Progenitor cell of endocrine pancreas (in vitro differentiated cells): Measurements from ENCODE around the gene C2CD4A. TPM values are rescaled to one million over a fixed set of nuclear protein-coding genes. Genes with fewer than 3 reads are reported as not detected.

Experiments
- DNase-seq: peaks from one replicate; pipeline ENCODE4 v3.0.0; 2021; ENCODE audit warnings: low spot score; ENCODE audit not compliant: unreplicated experiment
- H3K27ac Mint-ChIP-seq: 2 replicates; pipeline ENCODE4 v1.8.0; 2021; ENCODE audit warnings: mild to moderate bottlenecking, moderate library complexity, mixed read lengths
- H3K27me3 Mint-ChIP-seq: 2 replicates; pipeline ENCODE4 v1.8.0; 2021; ENCODE audit warnings: mixed read lengths
- H3K36me3 Mint-ChIP-seq: 2 replicates; pipeline ENCODE4 v1.8.0; 2022; ENCODE audit warnings: mixed read lengths; ENCODE audit not compliant: insufficient read depth
- H3K4me1 Mint-ChIP-seq: 2 replicates; pipeline ENCODE4 v1.8.0; 2021; ENCODE audit warnings: low read depth, mixed read lengths
- H3K4me3 Mint-ChIP-seq: 2 replicates; pipeline ENCODE4 v1.8.0; 2021; ENCODE audit warnings: low read depth, mild to moderate bottlenecking, moderate library complexity, mixed read lengths
- H3K9me3 Mint-ChIP-seq: 2 replicates; pipeline ENCODE4 v1.8.0; 2021; ENCODE audit warnings: low read depth, mixed read lengths
- total RNA-seq: library from RNA; stranded (reverse); gene quantifications from 2 replicates; pipeline ENCODE4 v1.2.1, GENCODE V29; 2021
- TF ChIP-seq, protein P1 (sequence below): fragments of 200-600 bp; sonication (generic); IDR thresholded peaks from one replicate; pipeline ENCODE4 v1.5.0; 2021; ENCODE audit warnings: antibody characterized with exemption, mild to moderate bottlenecking; ENCODE audit not compliant: unreplicated experiment

Gene C2CD4A
- total RNA-seq, 1 donor from 2014 or later = 0.17 TPM

DNA sequence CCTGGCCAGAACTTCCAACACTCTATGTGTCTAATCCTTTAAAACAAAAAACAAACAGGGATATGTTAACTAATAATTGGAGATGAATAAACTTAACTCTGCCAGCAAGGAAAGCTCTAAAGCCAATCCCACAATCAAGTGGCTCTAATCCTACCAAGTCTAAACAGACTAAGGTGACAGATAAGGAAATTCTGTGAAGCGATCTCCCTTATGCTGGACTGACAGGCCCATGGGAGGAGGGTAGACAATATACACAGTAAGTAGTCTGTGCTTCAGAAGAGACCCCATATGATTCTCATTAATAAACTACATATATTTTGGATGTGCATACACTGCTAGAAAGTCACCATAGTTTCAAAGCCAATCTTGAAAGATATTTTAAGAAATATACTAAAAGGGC is 16.7 kb upstream of the C2CD4A start:
- H3K27me3 Mint-ChIP-seq = no peaks in the 10 kb centered on the region
- H3K27ac Mint-ChIP-seq = no peak overlapping the region
- peaks cover 2% of the 10 kb centered on the region for H3K9me3 Mint-ChIP-seq
- H3K4me3 Mint-ChIP-seq = no peak overlapping the region
- TF ChIP-seq, protein P1, sequence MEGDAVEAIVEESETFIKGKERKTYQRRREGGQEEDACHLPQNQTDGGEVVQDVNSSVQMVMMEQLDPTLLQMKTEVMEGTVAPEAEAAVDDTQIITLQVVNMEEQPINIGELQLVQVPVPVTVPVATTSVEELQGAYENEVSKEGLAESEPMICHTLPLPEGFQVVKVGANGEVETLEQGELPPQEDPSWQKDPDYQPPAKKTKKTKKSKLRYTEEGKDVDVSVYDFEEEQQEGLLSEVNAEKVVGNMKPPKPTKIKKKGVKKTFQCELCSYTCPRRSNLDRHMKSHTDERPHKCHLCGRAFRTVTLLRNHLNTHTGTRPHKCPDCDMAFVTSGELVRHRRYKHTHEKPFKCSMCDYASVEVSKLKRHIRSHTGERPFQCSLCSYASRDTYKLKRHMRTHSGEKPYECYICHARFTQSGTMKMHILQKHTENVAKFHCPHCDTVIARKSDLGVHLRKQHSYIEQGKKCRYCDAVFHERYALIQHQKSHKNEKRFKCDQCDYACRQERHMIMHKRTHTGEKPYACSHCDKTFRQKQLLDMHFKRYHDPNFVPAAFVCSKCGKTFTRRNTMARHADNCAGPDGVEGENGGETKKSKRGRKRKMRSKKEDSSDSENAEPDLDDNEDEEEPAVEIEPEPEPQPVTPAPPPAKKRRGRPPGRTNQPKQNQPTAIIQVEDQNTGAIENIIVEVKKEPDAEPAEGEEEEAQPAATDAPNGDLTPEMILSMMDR = no peak
- peaks cover 2% of the 10 kb centered on the region for H3K36me3 Mint-ChIP-seq
- peaks cover 21% of the 10 kb centered on the region for H3K4me1 Mint-ChIP-seq
- DNase-seq = no peak

DNA sequence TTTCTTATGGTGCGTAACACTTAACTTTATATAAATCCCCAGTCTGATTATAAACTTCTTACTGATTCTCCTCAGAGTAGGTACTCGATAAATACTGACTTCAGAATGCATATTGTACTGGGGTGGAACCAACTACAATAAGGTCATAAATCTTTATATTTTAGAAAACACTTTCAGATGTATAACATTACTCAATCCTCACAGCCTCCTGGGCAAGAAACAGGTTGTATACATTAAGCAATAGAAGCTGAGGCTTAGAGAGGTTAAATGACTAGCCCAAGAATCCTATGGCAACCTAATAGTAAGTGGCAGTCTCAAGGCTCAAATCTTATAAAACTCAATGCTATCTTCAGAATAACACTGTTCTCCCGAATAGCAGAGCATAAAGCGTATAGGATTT is 15.6 kb upstream of the C2CD4A start:
- H3K27me3 Mint-ChIP-seq = no peaks in the 10 kb centered on the region
- H3K27ac Mint-ChIP-seq = no peak overlapping the region
- peaks cover 17% of the 10 kb centered on the region for H3K4me1 Mint-ChIP-seq
- H3K4me3 Mint-ChIP-seq = no peak overlapping the region
- peaks cover 2% of the 10 kb centered on the region for H3K36me3 Mint-ChIP-seq
- TF ChIP-seq, protein P1 = no peak
- H3K9me3 Mint-ChIP-seq = peaks cover 2% of the 10 kb centered on the region
- no peak for DNase-seq

DNA sequence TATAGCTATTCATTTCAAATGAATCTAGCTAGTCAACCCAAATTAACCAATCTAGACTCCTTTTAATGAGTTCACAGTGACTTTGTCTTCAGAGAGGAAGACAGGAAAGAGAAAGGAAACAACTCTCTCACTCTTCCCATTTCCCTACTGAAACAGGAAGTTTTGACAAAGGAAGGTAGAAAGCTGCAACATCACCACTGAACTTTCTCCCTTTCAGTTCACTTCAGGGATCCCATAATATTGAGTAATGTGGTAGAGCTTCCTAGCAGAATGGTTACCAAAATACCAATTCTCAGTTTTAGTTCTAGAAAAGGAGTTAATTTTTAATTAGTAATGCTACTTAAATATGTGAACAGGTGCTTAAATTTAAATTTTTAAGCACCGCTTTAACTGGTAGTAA is 14.1 kb upstream of the C2CD4A start:
- H3K36me3 Mint-ChIP-seq = peaks cover 4% of the 10 kb centered on the region
- no peak overlapping the region for H3K27ac Mint-ChIP-seq
- peaks cover 2% of the 10 kb centered on the region for H3K9me3 Mint-ChIP-seq
- no peak for DNase-seq
- no peaks in the 10 kb centered on the region for H3K27me3 Mint-ChIP-seq
- peaks cover 17% of the 10 kb centered on the region for H3K4me1 Mint-ChIP-seq
- no peak overlapping the region for H3K4me3 Mint-ChIP-seq
- TF ChIP-seq, protein P1 = no peak

DNA sequence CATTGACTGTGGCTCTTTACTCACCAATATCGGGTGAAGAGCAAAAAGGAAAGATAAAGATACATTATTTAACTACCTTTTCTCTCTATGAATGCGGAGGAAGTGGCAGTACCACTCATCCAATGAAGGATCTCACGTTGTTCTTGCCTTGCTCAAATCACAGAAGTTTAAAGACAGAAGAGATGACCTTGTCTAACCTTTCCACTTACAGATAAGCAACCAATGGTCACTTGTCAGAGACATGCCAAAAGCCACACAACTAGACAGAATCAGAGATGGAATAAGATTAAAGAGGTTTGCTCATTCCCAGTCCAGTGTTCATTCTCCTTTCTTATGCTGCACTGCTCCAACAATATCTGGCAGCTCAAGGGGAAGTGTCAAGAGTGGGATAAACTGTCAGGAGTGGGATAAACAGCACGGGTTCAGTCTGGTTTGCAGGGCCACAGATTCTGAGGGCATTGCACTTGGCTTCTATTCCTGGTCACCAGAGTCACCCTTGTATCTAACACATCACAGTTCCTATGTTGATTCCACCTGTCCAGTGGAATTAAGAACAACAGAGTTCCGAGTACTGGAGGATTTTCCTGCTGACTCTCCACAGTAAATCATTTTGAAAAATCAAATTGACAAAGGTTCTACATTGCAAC is 13.2 kb upstream of the C2CD4A start:
- TF ChIP-seq, protein P1 = no peak
- H3K27me3 Mint-ChIP-seq = no peaks in the 10 kb centered on the region

DNA sequence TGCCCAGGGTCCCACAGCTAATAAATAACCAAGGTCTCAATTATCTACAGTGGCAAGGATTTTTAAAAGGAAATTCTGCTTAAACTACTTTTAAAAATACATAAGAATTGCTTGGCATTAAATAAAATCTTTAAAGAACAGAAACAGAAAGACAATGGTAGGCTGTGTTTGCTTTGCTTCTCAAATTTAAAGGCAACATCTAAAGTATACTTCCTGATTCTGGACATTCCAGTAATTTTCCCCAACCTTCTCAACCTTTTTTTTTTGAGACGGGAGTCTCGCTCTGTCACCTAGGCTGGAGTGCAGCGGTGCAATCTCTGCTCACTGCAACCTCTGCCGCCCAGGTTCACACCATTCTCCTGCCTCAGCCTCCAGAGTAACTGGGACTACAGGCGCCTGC is 11.8 kb upstream of the C2CD4A start:
- H3K36me3 Mint-ChIP-seq = peaks cover 2% of the 10 kb centered on the region
- TF ChIP-seq, protein P1 = no peak
- peaks cover 21% of the 10 kb centered on the region for H3K4me1 Mint-ChIP-seq
- no peak overlapping the region for H3K27ac Mint-ChIP-seq
- no peaks in the 10 kb centered on the region for H3K9me3 Mint-ChIP-seq
- no peak for DNase-seq
- H3K27me3 Mint-ChIP-seq = no peaks in the 10 kb centered on the region
- no peak overlapping the region for H3K4me3 Mint-ChIP-seq

More for the DNA sequence above, 13.2 kb upstream of the C2CD4A start:
- Mint-ChIP-seq H3K27ac (no peak overlapping the region), H3K9me3 (peaks cover 2% of the 10 kb centered on the region), H3K36me3 (peaks cover 4% of the 10 kb centered on the region), H3K4me1 (peaks cover 17% of the 10 kb centered on the region), H3K4me3 (no peak overlapping the region)
- DNase-seq = no peak
